Fibroblast of mammary gland (primary cell): ENCODE data around the gene ULBP2.
"Not testable (repeated sequence)": the region's sequence is repeated elsewhere in the genome, so short reads cannot be mapped to it uniquely, and the experiment has no call there.

ENCODE experiments used
- DNase-seq: peaks from one replicate; pipeline ENCODE4 v3.0.0-alpha.2; 2010; ENCODE audit warnings: low read depth
- H3K4me3 ChIP-seq: 2 replicates; pipeline ENCODE4 v1.5.1; 2011; ENCODE audit warnings: low read depth, mild to moderate bottlenecking, low read length, moderate library complexity; ENCODE audit not compliant: control insufficient read depth
- TF ChIP-seq, protein P1 (sequence below): conservative IDR thresholded peaks from 2 replicates; pipeline ENCODE4 v1.5.1; 2011; ENCODE audit warnings: low read depth, low read length, inconsistent platforms; ENCODE audit not compliant: control insufficient read depth, insufficient read depth

The ULBP2 gene

GRCh38 chr6:149904661-149905370 lies 37.0 kb upstream of the ULBP2 start:
- TF ChIP-seq, protein P1, sequence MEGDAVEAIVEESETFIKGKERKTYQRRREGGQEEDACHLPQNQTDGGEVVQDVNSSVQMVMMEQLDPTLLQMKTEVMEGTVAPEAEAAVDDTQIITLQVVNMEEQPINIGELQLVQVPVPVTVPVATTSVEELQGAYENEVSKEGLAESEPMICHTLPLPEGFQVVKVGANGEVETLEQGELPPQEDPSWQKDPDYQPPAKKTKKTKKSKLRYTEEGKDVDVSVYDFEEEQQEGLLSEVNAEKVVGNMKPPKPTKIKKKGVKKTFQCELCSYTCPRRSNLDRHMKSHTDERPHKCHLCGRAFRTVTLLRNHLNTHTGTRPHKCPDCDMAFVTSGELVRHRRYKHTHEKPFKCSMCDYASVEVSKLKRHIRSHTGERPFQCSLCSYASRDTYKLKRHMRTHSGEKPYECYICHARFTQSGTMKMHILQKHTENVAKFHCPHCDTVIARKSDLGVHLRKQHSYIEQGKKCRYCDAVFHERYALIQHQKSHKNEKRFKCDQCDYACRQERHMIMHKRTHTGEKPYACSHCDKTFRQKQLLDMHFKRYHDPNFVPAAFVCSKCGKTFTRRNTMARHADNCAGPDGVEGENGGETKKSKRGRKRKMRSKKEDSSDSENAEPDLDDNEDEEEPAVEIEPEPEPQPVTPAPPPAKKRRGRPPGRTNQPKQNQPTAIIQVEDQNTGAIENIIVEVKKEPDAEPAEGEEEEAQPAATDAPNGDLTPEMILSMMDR, result no peak
- no peak for DNase-seq

DNA sequence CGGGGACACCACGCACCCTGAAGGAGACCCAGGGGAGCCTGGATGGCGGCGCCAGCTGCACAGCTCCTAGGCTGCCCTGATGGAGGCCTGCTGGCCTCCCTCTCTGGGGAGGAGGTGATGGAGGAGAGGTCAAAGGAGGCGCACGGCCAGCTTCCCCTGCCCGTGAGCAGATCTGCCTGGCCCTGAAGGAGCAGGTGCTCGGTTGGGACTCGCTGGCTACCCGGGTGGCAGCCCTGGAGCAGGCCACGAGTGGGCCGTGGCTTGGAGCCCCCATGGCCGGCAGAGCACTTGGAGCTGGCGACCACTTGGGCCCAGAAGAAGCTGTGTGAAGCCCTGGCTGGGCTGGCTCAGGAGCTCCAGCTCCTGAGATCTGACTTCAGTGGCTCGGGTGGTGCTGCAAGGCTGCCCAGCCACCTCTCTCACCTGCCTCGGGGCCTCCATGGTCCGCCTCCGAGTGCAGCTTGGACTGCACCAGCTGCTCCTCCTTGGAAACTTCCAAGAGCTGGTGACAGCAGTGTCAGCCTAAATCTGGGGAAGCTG lies 36.4 kb upstream of the ULBP2 start:
- H3K4me3 ChIP-seq, result no peak overlapping the region
- TF ChIP-seq, protein P1, result no peak
- DNase-seq, result no peak

More at GRCh38 chr6:149904661-149905370, 37.0 kb upstream of the ULBP2 start:
- no peak overlapping the region for H3K4me3 ChIP-seq

DNA sequence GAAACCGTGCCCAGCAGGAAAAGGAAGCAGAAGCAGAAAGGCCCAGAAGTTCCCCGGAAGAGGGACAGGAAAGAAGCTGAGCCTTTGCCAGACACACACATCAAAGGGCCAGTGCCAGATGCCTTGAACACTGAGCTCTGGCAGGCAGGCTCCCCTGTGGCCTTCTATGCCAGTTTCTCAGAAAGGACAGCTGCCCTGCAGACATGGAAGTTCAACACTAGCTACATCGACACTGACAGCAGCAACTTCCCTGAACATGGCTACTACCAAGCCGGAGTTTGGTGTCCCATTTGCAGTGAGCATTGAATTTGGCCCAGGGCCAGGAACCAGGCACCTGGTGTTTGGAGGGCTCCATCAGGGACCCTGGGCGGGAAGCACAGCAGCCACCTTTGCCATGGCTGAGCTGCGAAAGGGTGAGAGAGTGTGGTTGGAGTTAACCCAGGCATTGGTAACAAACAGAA lies 35.9 kb upstream of the ULBP2 start:
- TF ChIP-seq, protein P1, result no peak
- DNase-seq, result no peak

DNA sequence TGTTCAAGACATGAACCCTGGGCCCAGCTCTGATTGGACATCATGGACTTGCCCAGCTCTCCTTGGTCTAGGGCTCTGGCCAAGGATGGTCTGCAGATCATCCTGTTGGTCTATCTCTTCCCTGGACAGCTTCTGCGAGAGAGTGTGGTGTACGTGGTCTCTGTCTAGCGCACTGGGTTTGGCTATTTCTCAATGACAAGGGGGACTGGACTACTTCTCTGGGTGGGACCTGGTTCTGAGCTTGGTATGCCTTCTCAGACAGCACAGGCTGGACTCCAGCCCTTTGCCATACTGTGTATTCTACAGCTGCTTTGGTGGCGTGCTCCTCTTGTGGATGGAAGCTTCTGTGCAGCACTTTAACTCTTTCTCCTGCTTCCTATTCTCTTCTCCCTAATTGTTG lies 35.4 kb upstream of the ULBP2 start:
- H3K4me3 ChIP-seq, result no peak overlapping the region
- TF ChIP-seq, protein P1, result no peak
- DNase-seq, result no peak

More for the DNA sequence above, 35.9 kb upstream of the ULBP2 start:
- no peak overlapping the region for H3K4me3 ChIP-seq

DNA sequence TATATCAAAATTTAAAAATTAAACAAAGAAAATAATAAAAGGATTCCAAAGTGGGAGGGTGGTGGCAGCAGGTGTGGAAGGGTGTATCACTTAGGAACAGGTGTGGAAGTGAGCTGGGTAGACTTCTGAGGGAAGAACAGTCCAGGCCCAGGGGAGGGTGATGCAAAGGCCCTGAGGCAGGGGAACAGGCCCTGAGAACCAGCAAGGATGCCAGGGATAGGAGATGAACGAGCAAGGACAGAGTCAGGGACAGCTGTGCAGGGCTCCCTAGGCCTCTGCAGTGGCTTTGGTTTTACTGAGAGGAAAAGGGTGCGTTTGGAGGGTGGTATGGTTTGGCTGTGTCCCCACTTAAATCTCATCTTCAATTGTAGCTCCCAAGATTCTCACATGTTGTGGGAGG lies 34.5 kb upstream of the ULBP2 start:
- TF ChIP-seq, protein P1, result no peak
- no peak for DNase-seq
- H3K4me3 ChIP-seq, result no peak overlapping the region

DNA sequence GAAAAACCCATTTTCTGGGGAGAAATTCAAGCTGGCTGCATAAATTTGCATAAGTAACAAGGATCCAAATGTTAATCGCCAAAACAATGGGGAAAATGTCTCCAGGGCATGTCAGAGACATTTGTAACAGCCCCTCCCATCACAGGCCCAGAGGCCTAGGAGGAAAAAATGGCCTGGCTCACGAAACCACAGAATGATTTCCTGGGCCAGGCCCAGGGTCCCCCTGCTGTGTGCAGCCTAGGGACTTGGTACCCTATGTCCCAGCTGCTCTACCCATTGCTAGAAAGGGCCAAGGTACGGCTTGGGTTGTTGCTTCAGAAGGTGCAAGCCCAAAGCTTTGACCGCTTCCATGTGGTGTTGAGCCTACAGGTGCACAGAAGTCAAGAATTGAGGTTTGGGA lies 33.3 kb upstream of the ULBP2 start:
- not testable (repeated sequence) for H3K4me3 ChIP-seq, DNase-seq

DNA sequence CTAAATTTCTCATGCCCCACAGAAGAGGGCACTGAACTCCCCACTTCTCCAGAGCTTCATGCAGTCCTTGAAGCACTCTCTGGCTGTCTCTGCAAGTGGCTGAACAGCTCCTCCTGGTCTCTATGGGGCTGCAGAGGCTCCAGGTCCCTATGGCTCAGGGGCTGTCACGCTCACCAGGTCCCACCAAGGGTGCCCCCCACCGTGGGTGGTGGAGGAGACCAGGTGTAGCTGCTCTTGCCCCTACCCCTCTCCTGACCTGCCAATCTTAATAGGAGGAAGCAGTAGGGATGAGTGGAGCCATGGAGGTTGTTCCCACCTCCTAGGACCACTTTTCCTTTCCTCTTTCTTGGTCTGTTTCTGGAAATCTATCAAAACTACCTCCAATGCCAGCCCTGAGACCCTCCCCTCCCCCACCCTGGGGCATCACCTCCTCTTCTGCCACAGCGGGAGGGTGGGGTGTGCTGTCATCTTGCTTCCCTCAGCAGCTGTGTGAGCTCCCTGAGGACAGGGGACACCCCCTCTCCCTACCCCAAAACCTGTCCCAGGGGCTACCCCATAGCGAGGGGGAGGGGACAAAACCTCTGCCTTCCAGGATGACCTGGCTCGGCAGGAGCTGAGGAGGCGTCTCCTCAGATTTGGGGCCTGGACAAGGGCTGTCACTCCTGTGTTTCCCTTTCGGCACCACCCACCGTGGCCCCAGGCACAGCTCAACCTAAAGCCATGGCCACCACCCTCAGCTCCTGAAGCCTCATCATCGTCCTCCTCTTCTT lies 31.9 kb upstream of the ULBP2 start:
- no peak for DNase-seq
- TF ChIP-seq, protein P1, result no peak

More for the DNA sequence above, 31.9 kb upstream of the ULBP2 start:
- no peak overlapping the region for H3K4me3 ChIP-seq
